ENCODE results near the gene PARK7.

- TF ChIP-seq CTCF (IDR thresholded peaks at IDR 0.05) (no peak), POLR2AphosphoS5 (IDR thresholded peaks at IDR 0.05; ENCODE audit: low read depth, low read length) (no peak), SIN3A (IDR thresholded peaks at IDR 0.05; ENCODE audit: borderline replicate concordance, insufficient read depth, low read depth, low read length) (no peak), TCF7L2 (IDR thresholded peaks at IDR 0.05; ENCODE audit: low read depth, low read length) (no peak), REST (IDR thresholded peaks at IDR 0.05; ENCODE audit: insufficient read depth in 1 of 2, low read depth in 2 of 2, low read length in 1 of 2) (no peak)
Observed at GRCh38 chr1:8019229-8019620, 57.7 kb downstream of the PARK7 start.

All from Panc1 (cell line).